ENCODE measurements around the gene RHOC. TPM values are rescaled to one million over a fixed set of nuclear protein-coding genes. Genes with fewer than 3 reads are reported as not detected.

RHOC gene
- total and polyA plus RNA-seq, 3 experiments from 2014 or later: 20.3 to 53.2 (median 23.0) TPM

Other genes with a start within 250 kb of the RHOC start
- gene WNT2B, start 198.2 kb downstream of the RHOC start, total RNA-seq: under 1 TPM; 0.09 to 0.13 TPM
- 0.09 TPM for gene WNT2B, start 198.2 kb downstream of the RHOC start, polyA plus RNA-seq
- 10 to 100 TPM; 11.6 to 12.2 TPM for gene ST7L, start 88.0 kb downstream of the RHOC start, total RNA-seq
- 11.3 TPM for gene ST7L, start 88.0 kb downstream of the RHOC start, polyA plus RNA-seq
- 100 to 1,000 TPM; 255 to 266 TPM for gene CAPZA1, start 87.3 kb downstream of the RHOC start, total RNA-seq
- gene CAPZA1, start 87.3 kb downstream of the RHOC start, polyA plus RNA-seq: 212 TPM
- gene MOV10, start 32.5 kb downstream of the RHOC start, total RNA-seq: 10 to 100 TPM; 29.9 to 31.0 TPM
- 33.7 TPM for gene MOV10, start 32.5 kb downstream of the RHOC start, polyA plus RNA-seq
- under 1 TPM in 1 of 2 experiments, not detected in 1; 0.33 TPM for gene PPM1J, start 8.2 kb upstream of the RHOC start, total RNA-seq
- not detected for gene PPM1J, start 8.2 kb upstream of the RHOC start, polyA plus RNA-seq
- gene SLC16A1, start 249.1 kb upstream of the RHOC start, total RNA-seq: 10 to 100 TPM; 75.3 to 75.8 TPM
- gene SLC16A1, start 249.1 kb upstream of the RHOC start, polyA plus RNA-seq: 12.4 TPM

Data from CD8-positive, alpha-beta memory T cell (primary cell).